ENCODE measurements around the gene GNAL.

The GNAL gene

DNA sequence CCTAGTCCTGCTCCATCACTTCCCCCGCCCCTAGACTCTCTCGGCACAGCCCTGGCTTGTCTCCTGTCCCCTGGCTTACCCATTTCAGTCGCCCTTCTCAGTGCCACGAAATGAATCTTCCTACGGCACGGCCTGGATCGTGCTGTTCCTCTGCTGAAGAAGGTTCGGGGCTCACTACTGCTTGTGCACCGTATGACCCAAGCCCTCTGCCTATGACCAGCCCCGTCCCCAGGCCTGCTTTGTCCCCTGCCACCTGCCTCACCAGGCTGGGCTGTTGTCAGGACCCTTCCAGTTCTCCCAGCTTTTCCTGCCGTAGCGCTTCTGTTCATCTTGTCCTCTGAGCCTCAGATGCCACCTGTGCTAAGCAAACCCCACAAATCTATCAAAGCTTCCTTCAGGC is 176.0 kb downstream of the GNAL start:
- DNase-seq (no peak), ATAC-seq (ENCODE audit: insufficient read depth, low read depth) (no peak)
- H3K9ac ChIP-seq (ENCODE audit: low read depth, low read length): no peak overlapping the region
- H3K36me3 ChIP-seq (ENCODE audit: insufficient read depth, low read length): no peaks in the 10 kb centered on the region
- no peak overlapping the region for H3K4me3 ChIP-seq (ENCODE audit: low read depth in 1 of 2, low read length in 2 of 2)
- no peaks in the 10 kb centered on the region for H3K4me1 ChIP-seq (ENCODE audit: insufficient read depth, low read length)
- no peaks in the 10 kb centered on the region for H3K27me3 ChIP-seq (ENCODE audit: insufficient read depth, low read length, poor library complexity)
- no peak overlapping the region for H3K4me2 ChIP-seq (ENCODE audit: insufficient read depth, low read length)
- TF ChIP-seq, protein P1, sequence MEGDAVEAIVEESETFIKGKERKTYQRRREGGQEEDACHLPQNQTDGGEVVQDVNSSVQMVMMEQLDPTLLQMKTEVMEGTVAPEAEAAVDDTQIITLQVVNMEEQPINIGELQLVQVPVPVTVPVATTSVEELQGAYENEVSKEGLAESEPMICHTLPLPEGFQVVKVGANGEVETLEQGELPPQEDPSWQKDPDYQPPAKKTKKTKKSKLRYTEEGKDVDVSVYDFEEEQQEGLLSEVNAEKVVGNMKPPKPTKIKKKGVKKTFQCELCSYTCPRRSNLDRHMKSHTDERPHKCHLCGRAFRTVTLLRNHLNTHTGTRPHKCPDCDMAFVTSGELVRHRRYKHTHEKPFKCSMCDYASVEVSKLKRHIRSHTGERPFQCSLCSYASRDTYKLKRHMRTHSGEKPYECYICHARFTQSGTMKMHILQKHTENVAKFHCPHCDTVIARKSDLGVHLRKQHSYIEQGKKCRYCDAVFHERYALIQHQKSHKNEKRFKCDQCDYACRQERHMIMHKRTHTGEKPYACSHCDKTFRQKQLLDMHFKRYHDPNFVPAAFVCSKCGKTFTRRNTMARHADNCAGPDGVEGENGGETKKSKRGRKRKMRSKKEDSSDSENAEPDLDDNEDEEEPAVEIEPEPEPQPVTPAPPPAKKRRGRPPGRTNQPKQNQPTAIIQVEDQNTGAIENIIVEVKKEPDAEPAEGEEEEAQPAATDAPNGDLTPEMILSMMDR (IDR thresholded peaks at IDR 0.05; ENCODE audit: borderline replicate concordance, extremely low read depth, low read length, poor library complexity, severe bottlenecking): no peak
- no peak for TF ChIP-seq EZH2 (IDR thresholded peaks at IDR 0.05; ENCODE audit: borderline replicate concordance, low read depth, low read length, severe bottlenecking)
- no peak overlapping the region for H3K27ac ChIP-seq (ENCODE audit: low read length)
- no peaks in the 10 kb centered on the region for H3K9me3 ChIP-seq (ENCODE audit: insufficient read depth, low read length, severe bottlenecking)
- H4K20me1 ChIP-seq (ENCODE audit: insufficient read depth, low read length): no peaks in the 10 kb centered on the region
- no peak overlapping the region for H2AFZ ChIP-seq (ENCODE audit: low read depth, low read length)
- no peaks in the 10 kb centered on the region for H3K79me2 ChIP-seq (ENCODE audit: insufficient read depth, low read length)

DNA sequence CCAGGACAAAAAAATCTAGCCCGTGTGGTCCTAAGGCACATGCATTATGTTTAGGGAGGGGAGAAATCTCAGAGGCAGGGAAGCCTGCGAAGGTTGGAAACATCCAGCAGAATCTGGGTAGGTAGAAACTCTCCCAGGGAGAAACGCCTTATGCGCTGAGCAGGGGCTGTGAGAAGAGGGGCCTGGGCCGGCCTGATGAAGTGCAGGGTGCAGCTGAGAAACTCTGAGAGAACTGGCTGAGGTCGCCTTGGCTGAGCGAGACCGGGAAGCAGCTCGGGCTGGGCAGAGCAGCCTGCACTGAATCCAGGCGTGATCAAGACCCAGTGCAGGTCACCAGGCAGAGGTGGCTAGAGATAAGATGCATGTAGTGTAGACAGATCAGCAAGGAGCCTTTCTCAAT is 177.3 kb downstream of the GNAL start:
- Histone ChIP-seq H3K4me3 (ENCODE audit: low read depth in 1 of 2, low read length in 2 of 2) (no peak overlapping the region), H3K27ac (ENCODE audit: low read length) (no peak overlapping the region), H3K36me3 (ENCODE audit: insufficient read depth, low read length) (no peaks in the 10 kb centered on the region), H3K4me2 (ENCODE audit: insufficient read depth, low read length) (no peak overlapping the region), H2AFZ (ENCODE audit: low read depth, low read length) (no peak overlapping the region), H4K20me1 (ENCODE audit: insufficient read depth, low read length) (no peaks in the 10 kb centered on the region), H3K9me3 (ENCODE audit: insufficient read depth, low read length, severe bottlenecking) (no peaks in the 10 kb centered on the region), H3K79me2 (ENCODE audit: insufficient read depth, low read length) (no peaks in the 10 kb centered on the region), H3K4me1 (ENCODE audit: insufficient read depth, low read length) (no peaks in the 10 kb centered on the region), H3K27me3 (ENCODE audit: insufficient read depth, low read length, poor library complexity) (no peaks in the 10 kb centered on the region), H3K9ac (ENCODE audit: low read depth, low read length) (no peak overlapping the region)
- no peak for DNase-seq
- no peak for ATAC-seq (ENCODE audit: insufficient read depth, low read depth)
- TF ChIP-seq, protein P1 (IDR thresholded peaks at IDR 0.05; ENCODE audit: borderline replicate concordance, extremely low read depth, low read length, poor library complexity, severe bottlenecking): no peak
- TF ChIP-seq EZH2 (IDR thresholded peaks at IDR 0.05; ENCODE audit: borderline replicate concordance, low read depth, low read length, severe bottlenecking): no peak

DNA sequence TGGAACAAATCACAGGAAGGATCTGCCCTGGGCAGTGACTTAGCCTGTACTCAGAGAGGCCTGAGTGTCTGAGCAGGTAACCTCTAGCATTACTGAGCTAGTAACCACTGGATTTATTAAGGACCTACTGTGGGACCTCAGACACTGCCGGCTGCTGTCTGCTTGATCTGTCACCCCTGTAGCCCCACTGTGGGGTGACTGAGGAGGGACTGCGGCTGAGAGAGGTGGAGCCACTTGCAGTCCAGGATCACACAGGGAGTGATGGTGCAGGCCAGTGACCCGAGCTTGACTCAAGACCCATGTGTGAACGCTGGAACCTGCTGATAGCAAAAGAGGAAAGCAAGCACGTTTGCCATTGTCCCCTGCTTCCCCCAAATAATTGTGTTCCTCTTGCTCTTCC is 177.7 kb downstream of the GNAL start:
- no peak overlapping the region for H2AFZ ChIP-seq (ENCODE audit: low read depth, low read length)
- no peaks in the 10 kb centered on the region for H3K79me2 ChIP-seq (ENCODE audit: insufficient read depth, low read length)
- no peaks in the 10 kb centered on the region for H4K20me1 ChIP-seq (ENCODE audit: insufficient read depth, low read length)
- H3K36me3 ChIP-seq (ENCODE audit: insufficient read depth, low read length): no peaks in the 10 kb centered on the region
- no peak overlapping the region for H3K9ac ChIP-seq (ENCODE audit: low read depth, low read length)
- TF ChIP-seq, protein P1 (IDR thresholded peaks at IDR 0.05; ENCODE audit: borderline replicate concordance, extremely low read depth, low read length, poor library complexity, severe bottlenecking): no peak
- TF ChIP-seq EZH2 (IDR thresholded peaks at IDR 0.05; ENCODE audit: borderline replicate concordance, low read depth, low read length, severe bottlenecking): no peak
- H3K27me3 ChIP-seq (ENCODE audit: insufficient read depth, low read length, poor library complexity): no peaks in the 10 kb centered on the region
- H3K4me3 ChIP-seq (ENCODE audit: low read depth in 1 of 2, low read length in 2 of 2): no peak overlapping the region
- ATAC-seq (ENCODE audit: insufficient read depth, low read depth) (no peak), DNase-seq (no peak)
- H3K9me3 ChIP-seq (ENCODE audit: insufficient read depth, low read length, severe bottlenecking): no peaks in the 10 kb centered on the region
- H3K4me2 ChIP-seq (ENCODE audit: insufficient read depth, low read length): no peak overlapping the region
- H3K27ac ChIP-seq (ENCODE audit: low read length): no peak overlapping the region
- H3K4me1 ChIP-seq (ENCODE audit: insufficient read depth, low read length): no peaks in the 10 kb centered on the region

DNA sequence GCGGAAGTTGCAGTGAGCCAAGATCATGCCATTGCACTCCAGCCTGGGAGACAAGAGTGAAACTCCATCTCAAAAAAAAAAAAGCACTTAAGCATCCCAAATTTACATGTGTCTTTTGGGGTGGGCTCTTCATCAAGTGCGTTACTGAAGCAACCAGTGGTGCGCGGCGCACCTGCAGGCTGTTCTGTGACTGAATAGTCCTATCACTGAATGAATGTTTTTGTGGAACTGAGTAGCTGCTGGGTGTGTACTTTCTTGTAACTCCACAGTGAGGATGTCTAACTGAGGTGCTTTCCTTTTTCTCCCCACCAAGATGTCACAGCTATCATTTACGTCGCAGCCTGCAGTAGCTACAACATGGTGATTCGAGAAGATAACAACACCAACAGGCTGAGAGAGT is 179.2 kb downstream of the GNAL start:
- Histone ChIP-seq H3K9me3 (ENCODE audit: insufficient read depth, low read length, severe bottlenecking) (no peaks in the 10 kb centered on the region), H2AFZ (ENCODE audit: low read depth, low read length) (no peak overlapping the region), H3K27ac (ENCODE audit: low read length) (no peak overlapping the region), H4K20me1 (ENCODE audit: insufficient read depth, low read length) (no peaks in the 10 kb centered on the region), H3K9ac (ENCODE audit: low read depth, low read length) (no peak overlapping the region), H3K79me2 (ENCODE audit: insufficient read depth, low read length) (no peaks in the 10 kb centered on the region), H3K4me1 (ENCODE audit: insufficient read depth, low read length) (no peaks in the 10 kb centered on the region), H3K27me3 (ENCODE audit: insufficient read depth, low read length, poor library complexity) (no peaks in the 10 kb centered on the region), H3K36me3 (ENCODE audit: insufficient read depth, low read length) (no peaks in the 10 kb centered on the region), H3K4me3 (ENCODE audit: low read depth in 1 of 2, low read length in 2 of 2) (no peak overlapping the region), H3K4me2 (ENCODE audit: insufficient read depth, low read length) (no peak overlapping the region)
- ATAC-seq (ENCODE audit: insufficient read depth, low read depth) (no peak), DNase-seq (no peak)
- TF ChIP-seq EZH2 (IDR thresholded peaks at IDR 0.05; ENCODE audit: borderline replicate concordance, low read depth, low read length, severe bottlenecking): no peak
- TF ChIP-seq, protein P1 (IDR thresholded peaks at IDR 0.05; ENCODE audit: borderline replicate concordance, extremely low read depth, low read length, poor library complexity, severe bottlenecking): no peak

Data from DND-41 (cell line).